A549 (cell line): ENCODE data around the gene C5orf15.

Experiments used
- EP300 ChIP-seq, 2 experiments: fragments of >200 bp; sonication (Bioruptor Twin); formaldehyde crosslinking; IDR thresholded peaks; 2 replicates in 1 of 2; 3 replicates in 1 of 2; pipeline ENCODE4 v1.6.1; 2016 to 2017
- ESRRA ChIP-seq: fragments of 150-350 bp; IDR thresholded peaks from 2 replicates; pipeline ENCODE4 v1.6.1; 2014; ENCODE audit warnings: mild to moderate bottlenecking, low read length, borderline replicate concordance
- NFE2L2 ChIP-seq: fragments of 150-350 bp; conservative IDR thresholded peaks from 2 replicates; pipeline ENCODE4 v1.6.1; 2014; ENCODE audit warnings: low read length
- POLR2A ChIP-seq: IDR thresholded peaks from 2 replicates; pipeline ENCODE4 v1.6.1; 2012; ENCODE audit warnings: mild to moderate bottlenecking, low read length

DNA sequence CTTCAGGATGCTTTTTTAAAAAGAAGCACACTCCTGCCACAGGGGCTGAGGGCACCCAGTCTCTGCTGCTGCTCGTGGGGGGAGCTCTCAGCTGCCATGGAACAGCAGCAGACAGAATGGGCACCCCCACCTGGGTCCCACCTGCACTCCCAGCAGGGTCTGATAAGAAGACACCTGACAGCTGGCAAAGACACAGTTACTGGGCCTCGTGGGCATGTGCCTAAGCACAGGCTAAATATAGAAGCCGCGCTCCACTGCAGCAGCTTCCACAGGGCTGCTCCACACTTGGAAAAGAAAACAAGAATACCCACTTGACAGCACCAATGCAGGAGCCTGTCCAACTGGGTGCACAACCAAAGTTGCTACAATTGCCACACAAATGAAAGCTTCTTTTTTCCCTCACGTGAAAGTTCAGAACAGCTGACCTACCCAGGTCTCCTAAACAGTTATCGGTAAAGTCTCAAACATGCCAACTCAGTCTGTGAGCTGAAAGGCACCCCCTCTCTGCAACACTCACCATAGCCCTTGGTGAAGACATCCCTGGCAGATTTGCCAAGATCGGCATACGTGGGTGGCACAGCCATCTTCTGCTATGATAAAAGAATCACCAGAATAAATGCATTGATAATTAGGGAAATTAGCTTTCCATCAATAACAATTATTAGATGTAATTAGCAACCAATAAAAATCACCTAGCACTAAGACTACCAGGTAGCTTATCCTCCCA, 24.2 kb upstream of the C5orf15 start:
- no peak for TF ChIP-seq POLR2A
- TF ChIP-seq ESRRA: no peak
- no peak for TF ChIP-seq NFE2L2
- TF ChIP-seq EP300 (IDR thresholded peaks at IDR 0.05): no peak
